GM18868 (cell line): ENCODE results near the gene USP46.
A peak's percentile ranks its signal among the peaks of the same experiment; 100 is the strongest.

Source experiments
- ATAC-seq: cut with Tn5 transposase; IDR thresholded peaks from one replicate; pipeline ENCODE4 v1.9.1; 2021; ENCODE audit warnings: mild to moderate bottlenecking, moderate library complexity; ENCODE audit not compliant: unreplicated experiment

The USP46 gene

DNA sequence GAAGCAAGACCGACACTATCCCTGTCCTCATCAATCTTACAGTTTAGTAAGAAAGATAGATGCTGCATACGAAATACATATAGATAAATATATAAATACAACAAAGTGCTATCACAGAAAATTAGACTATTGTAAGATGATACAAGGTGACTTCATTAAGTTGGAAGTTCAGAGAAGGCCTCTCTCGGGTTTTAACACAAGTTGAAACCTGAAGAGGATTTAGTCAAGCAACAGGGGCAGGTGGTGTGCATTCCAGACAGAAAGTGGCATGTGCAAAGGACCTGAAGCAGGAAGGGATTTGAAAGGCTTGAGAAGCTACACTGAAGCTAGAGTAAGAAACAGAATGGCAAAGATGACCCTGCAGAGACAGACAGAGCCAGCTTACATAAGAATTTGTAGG lies 36.5 kb downstream of the USP46 start:
- no peak for ATAC-seq

GRCh38 chr4:52621567-52621966 lies 37.5 kb downstream of the USP46 start:
- ATAC-seq, result no peak

DNA sequence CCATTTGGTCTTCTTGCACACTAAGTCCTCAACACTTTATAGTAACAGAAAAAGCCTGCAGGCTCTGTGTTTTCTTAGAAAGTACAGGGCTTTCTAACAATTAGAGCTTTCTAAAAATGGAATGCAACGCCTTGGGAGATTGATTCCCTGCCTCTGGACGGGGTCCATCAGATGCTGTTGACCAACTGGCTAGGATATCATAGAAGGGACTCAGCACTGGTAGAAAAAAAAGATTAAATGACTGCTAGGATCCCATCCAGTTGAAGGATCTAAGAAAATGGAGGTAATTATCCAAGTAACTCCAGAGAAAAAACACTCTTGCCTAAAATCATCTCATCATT lies 39.5 kb downstream of the USP46 start:
- ATAC-seq, result no peak

DNA sequence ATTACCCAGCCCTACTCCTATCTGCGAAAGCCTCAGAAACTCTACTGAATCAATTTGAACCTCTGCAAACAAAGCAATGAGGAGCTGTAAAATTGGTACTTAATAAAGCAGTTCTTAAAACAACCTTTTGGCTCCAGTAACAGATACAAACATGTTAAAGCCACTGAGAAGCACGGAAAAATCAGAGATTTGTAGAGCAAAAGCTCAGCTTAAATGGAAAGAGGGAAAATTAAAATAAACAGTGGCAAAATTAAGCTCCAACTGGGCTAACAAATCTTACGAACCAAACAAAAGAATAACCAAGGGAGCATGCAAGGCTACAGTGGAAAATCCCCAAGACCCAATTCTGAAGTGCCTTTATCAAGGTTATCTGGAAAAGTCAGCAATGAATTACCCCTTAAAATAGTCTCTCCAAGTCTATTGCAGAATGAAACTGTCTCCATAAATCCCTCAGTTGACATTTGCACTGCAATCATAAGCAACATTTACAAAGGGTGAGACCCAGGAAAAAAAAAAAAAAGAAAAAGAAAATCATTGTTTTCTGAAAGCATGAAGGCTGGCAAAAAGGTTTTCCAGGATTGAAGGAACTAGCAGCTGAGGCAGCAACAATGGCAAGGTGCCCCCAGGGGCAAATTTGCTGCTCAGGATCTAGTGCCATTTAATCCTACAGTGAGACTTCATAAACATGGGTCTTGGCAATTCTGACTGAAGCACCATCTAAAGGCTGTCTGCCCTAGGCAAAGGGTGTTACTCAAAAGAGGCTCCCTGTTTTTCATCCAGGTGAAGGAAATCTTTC lies 40.1 kb downstream of the USP46 start:
- ATAC-seq, result no peak

DNA sequence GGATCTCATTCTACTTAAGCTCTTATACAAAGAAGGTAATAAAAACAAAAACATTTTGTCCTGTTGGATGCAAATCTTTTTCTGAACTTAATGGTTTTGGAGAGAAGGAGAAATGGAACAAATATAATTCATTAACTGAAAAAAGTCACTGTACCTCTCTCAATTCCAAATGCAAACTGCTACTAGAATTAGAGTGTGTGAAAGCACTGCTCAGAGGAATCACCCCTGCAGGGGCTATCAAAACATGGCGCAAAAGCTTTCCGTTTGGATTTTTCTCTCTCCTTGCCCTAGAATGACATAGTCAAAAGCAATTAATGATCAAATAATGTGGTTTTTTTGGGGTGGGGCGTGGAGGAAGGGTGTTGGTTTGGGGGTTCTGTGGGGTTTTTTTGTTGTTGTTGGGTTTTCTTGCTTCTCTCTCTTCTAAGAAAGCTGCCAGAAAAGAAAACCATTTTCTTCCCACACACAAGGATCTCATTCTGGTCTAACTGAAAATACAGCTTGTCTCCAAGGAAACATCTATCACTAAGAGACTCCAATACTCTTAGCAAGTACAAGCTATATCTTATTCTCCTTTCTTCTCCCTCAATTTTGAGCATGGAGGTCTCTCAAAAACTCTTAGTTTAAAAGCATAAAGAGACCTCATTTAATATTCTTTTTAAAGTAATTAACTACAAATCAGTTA lies 41.6 kb downstream of the USP46 start:
- ATAC-seq, result no peak

DNA sequence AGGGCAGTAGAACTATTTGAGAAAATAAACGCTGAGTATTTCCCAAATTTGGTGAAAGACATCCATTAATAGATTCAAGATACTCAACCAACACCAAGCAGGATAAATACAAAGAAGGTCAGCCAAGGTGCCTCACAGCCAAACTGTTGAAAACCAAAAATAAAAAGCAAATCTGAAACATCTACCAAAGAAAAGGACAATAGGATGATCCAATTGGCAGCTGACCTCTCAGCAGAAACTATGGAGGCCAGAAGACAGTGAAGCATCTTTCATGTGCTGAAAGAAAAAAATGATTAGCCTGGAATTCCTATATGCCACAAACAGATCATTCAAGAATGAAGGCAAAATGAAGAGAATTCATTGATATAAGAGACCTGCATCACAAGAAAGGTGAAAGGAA lies 44.9 kb downstream of the USP46 start:
- ATAC-seq, result no peak

DNA sequence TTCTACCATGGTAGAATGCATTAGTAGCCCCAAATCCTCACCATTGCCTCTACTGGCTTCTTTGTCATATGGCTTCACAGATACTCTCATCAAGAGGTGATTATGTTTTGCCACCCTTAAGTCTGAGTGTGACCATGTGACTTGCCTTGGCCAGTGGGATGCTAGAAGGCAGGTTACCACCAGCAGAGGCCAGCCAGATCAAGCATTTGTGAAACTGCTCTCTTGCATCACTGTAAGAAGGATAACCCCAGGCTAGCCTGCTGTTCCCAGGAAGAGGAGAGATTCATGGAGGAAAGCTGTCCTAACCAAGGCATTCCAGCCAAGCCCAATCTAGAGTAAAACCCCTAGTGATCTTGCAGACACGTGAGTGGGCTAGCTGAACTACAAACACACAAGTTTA lies 46.8 kb downstream of the USP46 start:
- ATAC-seq, result no peak

- ATAC-seq, result no peak
Measured at GRCh38 chr4:52611030-52611555, 48.0 kb downstream of the USP46 start.

DNA sequence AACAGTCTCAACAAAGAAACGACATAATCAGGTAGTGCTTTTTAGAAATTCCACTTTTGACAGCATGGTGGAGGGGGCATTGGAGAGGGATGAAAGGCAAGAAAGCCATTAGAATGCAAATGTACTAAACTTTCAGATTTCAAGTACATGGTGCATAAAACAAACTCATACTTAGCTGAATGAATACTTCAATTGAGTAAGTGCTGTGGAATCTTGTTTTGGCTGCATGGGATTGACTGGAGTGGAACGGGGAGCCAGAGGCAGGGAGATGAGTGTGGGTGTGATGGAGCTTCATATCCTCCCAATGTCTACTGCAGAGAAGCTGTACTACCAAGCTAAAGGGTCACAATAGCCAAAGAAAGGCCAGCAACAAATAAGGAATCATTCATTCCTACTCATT lies 52.4 kb downstream of the USP46 start:
- no peak for ATAC-seq

DNA sequence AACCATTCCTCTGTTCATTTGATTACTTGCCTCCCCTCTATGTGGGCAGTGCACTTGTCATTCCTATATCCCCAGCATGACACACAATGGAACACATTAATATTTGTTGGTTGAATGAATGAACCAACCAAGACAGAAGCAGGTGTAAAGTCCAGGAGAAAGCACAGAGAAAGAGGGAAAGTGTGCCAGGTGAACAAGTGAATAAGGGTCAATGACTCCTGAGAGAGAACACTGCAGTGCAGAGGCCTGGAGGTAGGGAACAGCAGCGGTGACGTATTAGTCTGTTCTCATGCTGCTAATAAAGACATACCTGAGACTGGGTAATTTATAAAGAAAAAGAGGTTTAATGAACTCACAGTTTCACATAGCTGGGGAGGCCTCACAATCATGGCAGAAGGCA lies 53.1 kb downstream of the USP46 start:
- ATAC-seq, result no peak

GRCh38 chr4:52604215-52604614 lies 54.9 kb downstream of the USP46 start:
- no peak for ATAC-seq

GRCh38 chr4:52600275-52600674 lies 58.8 kb downstream of the USP46 start:
- ATAC-seq, result no peak

DNA sequence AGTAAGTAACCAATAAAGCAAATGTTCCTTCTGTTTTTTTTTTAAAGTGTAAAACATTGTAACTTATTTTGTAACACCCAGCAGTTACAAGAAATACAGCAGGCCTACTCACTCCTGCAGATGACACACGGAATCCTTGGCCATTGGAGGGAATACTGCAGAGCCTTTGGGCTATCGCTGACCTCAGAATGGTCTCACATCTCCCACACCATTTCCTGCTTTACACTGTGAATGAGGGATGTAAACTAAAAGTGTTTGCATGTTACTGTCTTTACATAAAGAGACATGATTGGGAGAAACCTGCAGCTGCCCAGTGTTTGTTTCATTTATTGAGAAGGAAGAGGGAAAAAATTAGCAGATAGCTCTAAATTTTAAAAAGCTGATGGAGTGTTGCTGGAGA lies 64.1 kb downstream of the USP46 start:
- ATAC-seq, result no peak

DNA sequence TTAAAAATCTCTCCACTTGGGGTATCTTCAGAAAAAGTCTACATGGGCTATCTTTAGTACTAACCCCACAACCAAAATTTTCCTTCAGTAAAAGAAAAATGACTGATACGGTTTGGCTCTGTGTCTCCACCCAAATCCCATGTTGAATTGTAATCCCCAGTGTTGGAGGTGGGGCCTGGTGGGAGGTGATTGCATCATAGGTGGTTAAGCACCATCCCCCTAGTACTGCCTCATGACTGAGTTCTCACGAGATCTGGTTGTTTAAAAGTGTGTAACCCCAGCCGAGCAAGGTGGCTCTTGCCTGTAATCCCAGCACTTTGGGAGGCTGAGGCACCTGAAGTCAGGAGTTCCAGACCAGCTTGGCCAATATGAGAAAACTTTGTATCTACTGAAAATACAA lies 66.8 kb downstream of the USP46 start:
- no peak for ATAC-seq

DNA sequence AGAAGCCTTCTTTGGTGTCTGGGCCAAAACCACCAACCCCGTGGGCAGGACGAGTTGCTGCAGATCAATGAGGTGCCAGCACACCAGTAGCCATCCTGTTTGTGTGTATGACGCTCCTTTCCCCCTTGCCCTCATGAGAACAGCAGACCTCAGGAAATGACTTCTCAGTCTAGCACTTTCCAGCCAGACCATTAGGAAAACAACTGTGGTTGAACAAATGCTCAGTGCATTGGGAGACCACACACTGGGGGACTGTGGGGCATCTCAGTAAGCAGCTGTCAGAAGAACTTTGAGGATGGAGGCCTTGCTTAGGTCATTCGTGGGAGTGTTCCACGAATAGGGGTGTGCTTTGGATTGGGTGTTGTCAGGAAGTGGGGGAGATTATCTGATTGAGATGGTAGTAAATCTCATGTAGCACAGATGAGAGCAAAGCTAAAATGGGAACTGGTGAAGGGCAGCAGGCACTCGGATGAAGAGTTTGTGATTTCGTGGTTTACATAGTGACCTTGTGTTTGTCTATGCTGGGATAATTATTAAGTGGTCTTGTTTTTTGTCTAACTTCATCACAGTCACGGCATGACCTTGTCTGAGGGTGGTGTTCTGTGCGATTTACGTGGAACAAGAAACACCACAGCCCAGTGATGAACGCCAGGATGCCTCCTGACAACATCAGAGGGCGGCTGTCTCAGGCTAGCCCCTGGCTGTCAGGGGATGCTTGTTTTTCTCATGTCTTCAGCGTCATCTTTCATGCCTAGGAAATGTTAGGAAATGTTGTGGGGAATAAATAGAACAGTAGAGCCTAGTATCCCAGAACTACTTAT lies 70.1 kb downstream of the USP46 start:
- ATAC-seq, result no peak

DNA sequence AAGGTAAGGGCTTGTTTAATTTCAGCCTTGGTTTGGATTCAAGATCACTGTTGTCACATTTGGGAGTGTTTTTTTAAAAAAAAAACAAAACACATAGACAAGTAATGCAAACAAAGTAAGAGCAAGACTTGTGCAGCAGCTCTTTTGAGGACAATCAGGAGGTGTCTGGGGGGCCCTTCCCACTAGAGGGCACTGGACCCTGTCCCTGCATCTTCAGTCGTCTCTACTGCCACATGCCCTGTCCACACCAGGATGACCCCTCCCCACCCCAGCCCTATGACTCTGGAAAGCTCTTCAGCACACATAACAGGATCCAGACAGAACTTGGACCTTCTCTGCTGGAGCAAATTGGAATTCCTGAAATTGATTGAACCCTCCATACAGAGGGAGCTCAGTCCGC lies 71.0 kb downstream of the USP46 start:
- peak; percentile 67 for ATAC-seq

DNA sequence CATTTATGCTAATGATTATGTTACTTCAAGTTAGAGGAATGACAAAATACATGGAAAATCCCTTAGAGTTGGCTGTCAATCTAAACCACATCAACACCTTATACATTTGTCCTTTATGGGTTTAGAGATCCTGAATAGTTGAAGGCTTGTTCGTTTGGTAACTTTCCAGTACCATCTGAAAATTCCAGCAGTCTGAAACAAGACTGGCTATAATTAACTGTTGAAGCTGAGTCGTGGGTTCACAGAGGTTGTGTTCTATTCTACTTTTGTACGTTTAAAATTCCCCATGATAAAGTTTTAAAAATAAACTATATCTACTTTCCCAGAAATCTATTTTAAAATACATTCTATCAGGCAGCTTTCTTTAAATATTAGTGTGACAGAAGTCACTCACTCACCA lies 73.0 kb downstream of the USP46 start:
- ATAC-seq, result no peak

DNA sequence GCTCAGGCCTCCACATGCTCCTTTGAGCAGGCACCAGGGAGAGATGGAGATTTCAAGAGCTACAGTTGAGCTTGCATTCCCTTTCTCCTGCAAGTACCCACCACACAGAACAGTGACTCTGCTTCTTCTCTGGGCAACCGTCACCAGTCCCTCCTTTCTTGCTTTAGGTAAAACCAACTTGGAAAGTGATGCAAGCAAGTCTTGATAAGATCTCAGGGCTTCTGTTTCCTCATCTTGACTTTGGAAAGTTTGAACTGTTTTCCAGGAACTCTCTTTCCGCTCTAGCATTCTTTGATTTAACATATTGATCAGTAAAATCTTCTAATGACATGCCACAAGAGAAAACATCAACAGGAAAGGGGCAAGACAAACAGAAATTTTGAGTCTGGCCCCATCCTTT lies 73.7 kb downstream of the USP46 start:
- no peak for ATAC-seq

- ATAC-seq, result no peak
Measured at GRCh38 chr4:52579602-52580272, 79.4 kb downstream of the USP46 start.

DNA sequence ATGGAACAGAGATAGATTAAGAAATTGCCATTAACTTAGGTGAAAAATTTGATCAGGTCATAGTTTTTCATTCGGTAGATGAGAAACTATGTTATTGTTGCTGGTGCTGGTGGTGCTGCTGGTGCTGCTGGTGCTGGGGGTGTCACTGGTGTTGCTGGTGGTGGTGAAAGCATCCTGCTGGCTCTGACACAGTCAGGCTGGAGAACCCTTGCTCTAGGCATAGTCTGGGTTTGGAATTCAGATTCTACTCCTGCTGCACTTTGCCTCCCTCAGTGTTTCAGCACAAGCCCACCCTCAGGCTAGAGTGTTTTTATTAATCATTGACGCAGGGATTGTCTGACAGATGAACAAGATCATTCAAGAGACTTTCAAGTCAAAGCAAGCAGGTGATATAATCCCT lies 80.2 kb downstream of the USP46 start:
- no peak for ATAC-seq

DNA sequence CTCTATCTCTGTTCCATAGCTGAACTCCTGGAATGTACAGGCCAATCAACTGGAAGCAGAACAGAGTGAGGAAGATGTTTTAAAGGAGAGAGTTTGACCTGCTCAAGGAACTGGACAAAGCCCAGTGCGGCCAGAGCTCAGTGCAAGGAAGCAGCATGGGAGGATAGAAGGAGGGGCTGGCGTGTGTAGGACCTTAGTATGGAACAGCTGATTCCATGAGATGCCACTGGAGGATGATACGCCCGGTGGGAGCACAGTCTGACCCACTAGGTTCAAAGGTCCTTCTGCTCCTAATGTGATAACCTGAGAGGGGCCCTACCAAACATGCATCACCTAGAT lies 81.5 kb downstream of the USP46 start:
- ATAC-seq, result no peak
